ENCODE measurements around the gene MSANTD3. TPM values are rescaled to one million over a fixed set of nuclear protein-coding genes. Genes with fewer than 3 reads are reported as not detected.

Gene MSANTD3
- total RNA-seq, 3 donors from 2014 or later (not counting 1 experiment from before 2014, with no cell fraction given), result 11.3 to 15.6 (median 14.2) TPM

DNA sequence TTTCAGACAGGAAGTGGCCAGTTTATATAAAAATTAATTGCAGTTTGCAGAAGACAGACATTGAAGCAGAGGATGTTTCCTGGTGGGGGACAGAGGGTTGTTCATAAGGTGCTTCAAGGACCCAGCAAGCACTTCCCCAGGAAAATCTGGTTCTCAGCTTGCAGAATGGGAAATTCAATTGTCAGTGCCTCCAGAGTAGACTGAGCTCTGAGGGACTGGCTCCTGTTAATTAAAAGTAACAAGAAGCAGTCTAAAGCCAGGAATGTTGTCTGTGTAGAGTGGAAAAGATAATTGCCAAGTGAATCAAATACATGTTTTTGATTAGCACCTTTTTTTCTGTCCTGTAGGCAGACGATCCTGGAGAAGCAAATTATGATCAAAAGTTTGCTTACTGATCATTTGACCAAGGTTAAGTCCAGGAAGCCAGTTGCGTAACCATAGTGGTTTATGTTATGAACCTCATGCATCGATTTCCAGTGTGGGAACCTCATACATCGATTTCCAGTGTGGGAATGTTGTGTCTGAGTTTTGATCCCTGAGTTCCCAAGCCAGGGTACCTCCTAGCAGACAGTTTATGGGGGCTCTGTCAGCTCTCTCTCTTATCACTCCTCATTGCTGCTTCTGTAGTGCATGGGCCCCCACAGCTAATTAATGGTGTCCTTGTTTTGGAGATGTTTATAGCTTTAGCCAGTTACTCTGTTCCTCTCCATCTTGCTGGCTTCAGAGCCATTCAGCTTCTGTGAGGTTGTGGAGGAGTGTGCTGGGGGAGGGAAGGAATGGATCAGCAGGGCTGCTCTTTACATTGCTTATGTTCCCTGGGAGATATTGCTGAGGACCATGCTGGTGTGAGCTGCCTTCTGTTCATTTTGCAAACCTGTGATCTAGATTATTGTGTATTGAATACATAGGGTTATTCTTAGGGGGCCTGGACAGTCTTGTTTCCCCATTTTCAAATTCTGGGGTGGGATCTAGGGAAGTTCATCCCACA, 17.1 kb downstream of the MSANTD3 start:
- Histone ChIP-seq H3K9me3 (ENCODE audit: control insufficient read depth, insufficient read depth, low read length) (no peaks in the 10 kb centered on the region), H3K4me3 (ENCODE audit: low read length) (no peak overlapping the region), H3K36me3 (ENCODE audit: control insufficient read depth, insufficient read depth, low read length) (no peaks in the 10 kb centered on the region), H3K27ac (ENCODE audit: low read length) (no peak overlapping the region), H3K4me1 (ENCODE audit: control insufficient read depth, insufficient read depth, low read length) (no peaks in the 10 kb centered on the region), H3K27me3 (ENCODE audit: control insufficient read depth, insufficient read depth, low read length) (no peaks in the 10 kb centered on the region)
- ATAC-seq (no peak), DNase-seq (no peak)
- Mint-ChIP-seq H3K9me3 (no peaks in the 10 kb centered on the region), H3K27me3 (ENCODE audit: low read depth in 2 of 2) (no peaks in the 10 kb centered on the region), H3K4me3 (no peak overlapping the region), H3K4me1 (peaks cover 17 to 18% of the 10 kb centered on the region in 2 donors), H3K36me3 (no peaks in the 10 kb centered on the region), H3K27ac (peak overlapping the region in 1 of 2 donors; percentile 3)
- WGBS (ENCODE audit: insufficient coverage), result 56% methylated on average over 4 of the region's 4 CpGs
- intact Hi-C loops (cut with micrococcal nuclease), result no loop called here
- no peak for TF ChIP-seq CTCF (IDR thresholded peaks at IDR 0.05)

DNA sequence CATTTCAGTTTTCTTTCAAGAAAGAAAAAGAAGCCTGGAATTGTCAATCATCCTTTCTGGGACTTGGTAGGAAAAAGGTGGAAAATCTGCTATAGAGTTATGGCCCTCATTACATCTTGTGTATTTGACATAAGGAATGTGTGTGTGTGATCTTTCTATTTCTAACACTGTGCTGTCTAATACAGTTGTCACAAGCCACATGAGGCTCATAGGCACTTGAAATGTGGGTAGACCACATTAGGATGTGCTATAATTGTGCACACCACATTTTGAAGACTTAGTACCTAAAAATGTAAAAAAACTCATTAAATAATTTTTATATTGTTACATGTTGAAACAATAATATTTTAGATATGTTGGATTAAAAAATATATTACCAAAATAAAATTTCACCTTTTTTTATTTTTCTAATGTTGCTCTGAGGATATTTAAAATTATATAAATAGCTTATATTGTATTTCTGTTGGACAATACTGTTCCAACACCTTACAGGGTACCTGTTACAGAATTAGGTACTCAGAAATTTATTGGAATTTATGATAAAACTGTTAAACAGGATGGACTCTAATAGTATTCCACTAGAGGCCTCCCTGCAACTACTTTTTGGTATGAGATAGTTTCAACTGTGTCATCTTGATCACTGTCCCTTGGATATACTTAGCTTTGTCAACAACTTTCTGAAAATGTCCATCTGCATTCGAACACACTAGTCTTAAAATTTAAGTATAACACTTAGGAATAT, 18.4 kb downstream of the MSANTD3 start:
- ATAC-seq (peak in 2 of 3 donors; percentile 62 to 86), DNase-seq (no peak)
- no peaks in the 10 kb centered on the region for H3K9me3 ChIP-seq (ENCODE audit: control insufficient read depth, insufficient read depth, low read length)
- TF ChIP-seq CTCF (IDR thresholded peaks at IDR 0.05), result no peak
- H3K4me1 Mint-ChIP-seq, result peaks cover 17 to 26% of the 10 kb centered on the region in 2 donors
- no peak overlapping the region for H3K27ac ChIP-seq (ENCODE audit: low read length)
- no peak overlapping the region for H3K4me3 Mint-ChIP-seq
- no peaks in the 10 kb centered on the region for H3K4me1 ChIP-seq (ENCODE audit: control insufficient read depth, insufficient read depth, low read length)
- H3K36me3 Mint-ChIP-seq, result no peaks in the 10 kb centered on the region
- no CpG with 5 or more reads among the region's 1 CpG for WGBS (ENCODE audit: insufficient coverage)
- H3K27me3 Mint-ChIP-seq (ENCODE audit: low read depth in 2 of 2), result no peaks in the 10 kb centered on the region
- H3K9me3 Mint-ChIP-seq, result no peaks in the 10 kb centered on the region
- H3K27me3 ChIP-seq (ENCODE audit: control insufficient read depth, insufficient read depth, low read length), result no peaks in the 10 kb centered on the region
- intact Hi-C loops (cut with micrococcal nuclease), result no loop called here
- no peaks in the 10 kb centered on the region for H3K36me3 ChIP-seq (ENCODE audit: control insufficient read depth, insufficient read depth, low read length)
- H3K4me3 ChIP-seq (ENCODE audit: low read length), result no peak overlapping the region
- no peak overlapping the region for H3K27ac Mint-ChIP-seq

- no peaks in the 10 kb centered on the region for H3K9me3 Mint-ChIP-seq
- 100% methylated on average over 2 of the region's 5 CpGs for WGBS (ENCODE audit: insufficient coverage)
- H3K27me3 Mint-ChIP-seq (ENCODE audit: low read depth in 2 of 2), result no peaks in the 10 kb centered on the region
- Histone ChIP-seq H3K4me3 (ENCODE audit: low read length) (no peak overlapping the region), H3K27ac (ENCODE audit: low read length) (no peak overlapping the region), H3K9me3 (ENCODE audit: control insufficient read depth, insufficient read depth, low read length) (no peaks in the 10 kb centered on the region), H3K36me3 (ENCODE audit: control insufficient read depth, insufficient read depth, low read length) (no peaks in the 10 kb centered on the region), H3K27me3 (ENCODE audit: control insufficient read depth, insufficient read depth, low read length) (no peaks in the 10 kb centered on the region), H3K4me1 (ENCODE audit: control insufficient read depth, insufficient read depth, low read length) (no peaks in the 10 kb centered on the region)
- DNase-seq, result no peak
- peak overlapping the region; percentile 21 for H3K4me3 Mint-ChIP-seq
- no peak for ATAC-seq
- intact Hi-C loops (cut with micrococcal nuclease), result no loop called here
- H3K27ac Mint-ChIP-seq, result no peak overlapping the region
- no peaks in the 10 kb centered on the region for H3K36me3 Mint-ChIP-seq
- H3K4me1 Mint-ChIP-seq, result peaks cover 17 to 26% of the 10 kb centered on the region in 2 donors
- no peak for TF ChIP-seq CTCF (IDR thresholded peaks at IDR 0.05)
Measured at GRCh38 chr9:100445903-100446549, 19.1 kb downstream of the MSANTD3 start.
